ENCODE data around the gene PLRG1.

DNA sequence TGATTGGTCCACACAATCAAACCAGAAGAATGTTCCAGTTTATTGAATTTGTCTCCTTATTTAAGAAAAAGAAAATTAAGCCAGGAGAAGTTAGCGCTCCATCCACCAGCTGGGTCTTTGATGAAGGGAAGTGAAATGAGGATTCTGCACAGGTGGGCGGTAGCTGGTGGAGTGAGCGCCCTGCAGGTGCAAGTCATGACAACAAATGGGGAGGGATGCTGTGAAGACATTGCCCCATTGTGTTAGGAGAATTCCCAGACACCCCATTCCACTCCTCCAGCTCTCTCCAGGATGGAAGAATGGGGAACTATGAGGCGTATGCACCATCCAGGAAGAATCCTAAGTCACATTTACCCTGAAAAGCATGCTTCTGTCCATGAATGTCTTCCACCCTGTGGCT lies 22.9 kb downstream of the PLRG1 start:
- TF ChIP-seq, protein P1, sequence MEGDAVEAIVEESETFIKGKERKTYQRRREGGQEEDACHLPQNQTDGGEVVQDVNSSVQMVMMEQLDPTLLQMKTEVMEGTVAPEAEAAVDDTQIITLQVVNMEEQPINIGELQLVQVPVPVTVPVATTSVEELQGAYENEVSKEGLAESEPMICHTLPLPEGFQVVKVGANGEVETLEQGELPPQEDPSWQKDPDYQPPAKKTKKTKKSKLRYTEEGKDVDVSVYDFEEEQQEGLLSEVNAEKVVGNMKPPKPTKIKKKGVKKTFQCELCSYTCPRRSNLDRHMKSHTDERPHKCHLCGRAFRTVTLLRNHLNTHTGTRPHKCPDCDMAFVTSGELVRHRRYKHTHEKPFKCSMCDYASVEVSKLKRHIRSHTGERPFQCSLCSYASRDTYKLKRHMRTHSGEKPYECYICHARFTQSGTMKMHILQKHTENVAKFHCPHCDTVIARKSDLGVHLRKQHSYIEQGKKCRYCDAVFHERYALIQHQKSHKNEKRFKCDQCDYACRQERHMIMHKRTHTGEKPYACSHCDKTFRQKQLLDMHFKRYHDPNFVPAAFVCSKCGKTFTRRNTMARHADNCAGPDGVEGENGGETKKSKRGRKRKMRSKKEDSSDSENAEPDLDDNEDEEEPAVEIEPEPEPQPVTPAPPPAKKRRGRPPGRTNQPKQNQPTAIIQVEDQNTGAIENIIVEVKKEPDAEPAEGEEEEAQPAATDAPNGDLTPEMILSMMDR (conservative IDR thresholded peaks at IDR 0.05; ENCODE audit: low read length) = no peak
- TF ChIP-seq EZH2phosphoT487 (IDR thresholded peaks at IDR 0.05; ENCODE audit: borderline replicate concordance) = no peak
